ENCODE results near the gene STEAP4.

STEAP4 gene

GRCh38 chr7:88344956-88345832 lies 38.5 kb upstream of the STEAP4 start:
- no peaks in the 10 kb centered on the region for H3K27me3 ChIP-seq
- H3K27ac ChIP-seq: no peak overlapping the region
- no peaks in the 10 kb centered on the region for H3K4me1 ChIP-seq
- intact Hi-C loops (cut with DNase I; ENCODE audit: low total_unique reads): no loop called here
- DNase-seq: peak in 1 of 2 donors; percentile 26
- no peak overlapping the region for H3K4me3 ChIP-seq
- H3K9me3 ChIP-seq: no peaks in the 10 kb centered on the region
- no peaks in the 10 kb centered on the region for H3K36me3 ChIP-seq
- TF ChIP-seq CTCF (IDR thresholded peaks at IDR 0.05): peak in 1 of 2 experiments; percentile 13

GRCh38 chr7:88344271-88344670 lies 37.6 kb upstream of the STEAP4 start:
- Histone ChIP-seq H3K36me3 (no peaks in the 10 kb centered on the region), H3K27ac (no peak overlapping the region)

GRCh38 chr7:88339195-88339922 lies 32.7 kb upstream of the STEAP4 start:
- Histone ChIP-seq H3K27me3 (no peaks in the 10 kb centered on the region), H3K36me3 (no peaks in the 10 kb centered on the region), H3K4me3 (no peak overlapping the region), H3K4me1 (no peaks in the 10 kb centered on the region), H3K9me3 (no peaks in the 10 kb centered on the region), H3K27ac (no peak overlapping the region)
- no peak for TF ChIP-seq CTCF (IDR thresholded peaks at IDR 0.05)
- intact Hi-C loops (cut with DNase I; ENCODE audit: low total_unique reads): no loop called here
- DNase-seq: no peak

More at GRCh38 chr7:88344271-88344670, 37.6 kb upstream of the STEAP4 start:
- Histone ChIP-seq H3K4me3 (no peak overlapping the region), H3K9me3 (no peaks in the 10 kb centered on the region), H3K27me3 (no peaks in the 10 kb centered on the region), H3K4me1 (no peaks in the 10 kb centered on the region)
- intact Hi-C loops (cut with DNase I; ENCODE audit: low total_unique reads): no loop called here
- TF ChIP-seq CTCF (IDR thresholded peaks at IDR 0.05): no peak
- no peak for DNase-seq

- H3K9me3 ChIP-seq: no peaks in the 10 kb centered on the region
- no peak overlapping the region for H3K27ac ChIP-seq
- no peak overlapping the region for H3K4me3 ChIP-seq
- intact Hi-C loops (cut with DNase I; ENCODE audit: low total_unique reads): no loop called here
- H3K27me3 ChIP-seq: no peaks in the 10 kb centered on the region
- H3K36me3 ChIP-seq: no peaks in the 10 kb centered on the region
- no peaks in the 10 kb centered on the region for H3K4me1 ChIP-seq
- TF ChIP-seq CTCF (IDR thresholded peaks at IDR 0.05): no peak
- DNase-seq: no peak
Measured at GRCh38 chr7:88338503-88338902, 31.8 kb upstream of the STEAP4 start.

- Histone ChIP-seq H3K4me1 (no peaks in the 10 kb centered on the region), H3K27me3 (no peaks in the 10 kb centered on the region), H3K27ac (no peak overlapping the region), H3K36me3 (no peaks in the 10 kb centered on the region), H3K4me3 (no peak overlapping the region), H3K9me3 (no peaks in the 10 kb centered on the region)
- DNase-seq: no peak
- TF ChIP-seq CTCF (IDR thresholded peaks at IDR 0.05): no peak
- intact Hi-C loops (cut with DNase I; ENCODE audit: low total_unique reads): no loop called here
Measured at GRCh38 chr7:88337572-88337971, 30.9 kb upstream of the STEAP4 start.
